K562 treated with DMSO at 1 percent for 12 hours (cell line): ENCODE results near the gene CYP4V2. TPM values are rescaled to one million over a fixed set of nuclear protein-coding genes. Genes with fewer than 3 reads are reported as not detected.

ENCODE experiments used
- total RNA-seq: library from RNA; unstranded; fragments of 300-600 nt; gene quantifications from 2 replicates; pipeline ENCODE4 v1.2.3, GENCODE V29; 2022; ENCODE audit not compliant: insufficient read depth

The CYP4V2 gene
- 3.3 and 8.8 TPM in 2 replicates for total RNA-seq

GRCh38 chr4:186191200-186192065 is at the start of gene CYP4V2:
TSS of gene CYP4V2 (plus strand) at chr4:186191567. CDS start at chr4:186191824, 257 bp downstream.

DNA sequence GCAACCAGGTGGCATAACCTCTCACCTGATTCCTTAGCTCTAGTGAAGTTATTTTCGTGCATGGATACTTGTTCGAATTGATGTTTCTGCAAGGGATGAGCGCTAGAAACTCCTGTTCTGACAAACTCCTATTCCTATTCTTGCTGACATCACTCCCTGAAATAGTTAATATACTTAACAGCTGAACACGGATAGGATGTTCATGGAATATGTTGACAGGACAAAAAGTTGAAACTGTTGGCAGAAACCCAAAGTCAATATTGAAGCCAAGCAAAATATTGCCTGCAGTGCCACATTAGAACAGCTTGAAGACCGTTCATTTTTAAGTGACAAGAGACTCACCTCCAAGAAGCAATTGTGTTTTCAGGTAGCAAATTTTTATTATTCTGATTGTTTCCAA is 35.9 kb downstream of the CYP4V2 start, which contains the start of gene KLKB1:
KLKB1 (plus strand) TSS at position 287 of the 400 bp plus-strand sequence. CDS start 689 bp downstream, outside the sequence.

Other genes starting within 250 kb of the CYP4V2 start
- 0.35 TPM in 1 of 2 replicates, not detected in the other for gene TLR3, start 122.4 kb upstream of the CYP4V2 start, total RNA-seq
- not detected in 2 replicates for gene FAM149A, start 86.9 kb upstream of the CYP4V2 start, total RNA-seq
- gene KLKB1, start 35.9 kb downstream of the CYP4V2 start, total RNA-seq, result not detected in 2 replicates
- not detected in 2 replicates for gene F11, start 74.6 kb downstream of the CYP4V2 start, total RNA-seq